ENCODE results near the gene PIRT. TPM values are rescaled to one million over a fixed set of nuclear protein-coding genes. Genes with fewer than 3 reads are reported as not detected.

Gene PIRT
- polyA plus RNA-seq, 1 donor from 2014 or later: not detected

- H3K27me3 ChIP-seq (ENCODE audit: insufficient read depth, low read depth, low read length): no peaks in the 10 kb centered on the region
- no peak overlapping the region for H3K4me3 ChIP-seq (ENCODE audit: low read length)
- H3K9me3 ChIP-seq (ENCODE audit: low read length): no peaks in the 10 kb centered on the region
- H3K4me2 ChIP-seq (ENCODE audit: low read length): no peak overlapping the region
- H3K36me3 ChIP-seq (ENCODE audit: insufficient read depth, low read length): no peaks in the 10 kb centered on the region
- H2AFZ ChIP-seq (ENCODE audit: low read depth, low read length): no peak overlapping the region
- H3K27ac ChIP-seq (ENCODE audit: low read length): no peak overlapping the region
- H3K9me2 ChIP-seq (ENCODE audit: insufficient read depth, low read length): no peaks in the 10 kb centered on the region
- H4K20me1 ChIP-seq (ENCODE audit: insufficient read depth): no peaks in the 10 kb centered on the region
- TF ChIP-seq MXI1 (conservative IDR thresholded peaks at IDR 0.05; ENCODE audit: poor library complexity, severe bottlenecking) (no peak), SMC3 (conservative IDR thresholded peaks at IDR 0.05; ENCODE audit: poor library complexity) (no peak), EP300 (conservative IDR thresholded peaks at IDR 0.05; ENCODE audit: poor library complexity, severe bottlenecking) (no peak), POLR2AphosphoS5 (IDR thresholded peaks at IDR 0.05) (no peak), EZH2 (IDR thresholded peaks at IDR 0.05; ENCODE audit: borderline replicate concordance, insufficient read depth, low read length, poor library complexity, severe bottlenecking) (no peak), REST (IDR thresholded peaks at IDR 0.05; ENCODE audit: borderline replicate concordance) (no peak), CTCF (IDR thresholded peaks at IDR 0.05; ENCODE audit: poor library complexity, severe bottlenecking) (no peak), RAD21 (conservative IDR thresholded peaks at IDR 0.05) (no peak), TAF1 (IDR thresholded peaks at IDR 0.05; ENCODE audit: low read depth) (no peak)
- no peaks in the 10 kb centered on the region for H3F3A ChIP-seq (ENCODE audit: insufficient read depth, low read length, poor library complexity, severe bottlenecking)
- no peak overlapping the region for H3K9ac ChIP-seq (ENCODE audit: low read length)
- no peaks in the 10 kb centered on the region for H3K79me2 ChIP-seq (replicated peaks; ENCODE audit: insufficient read depth, low read length)
These were observed 28.3 kb downstream of the PIRT start for GRCh38 chr17:10809605-10810004.

GRCh38 chr17:10807704-10808128 is 30.2 kb downstream of the PIRT start:
- no peak overlapping the region for H3K4me2 ChIP-seq (ENCODE audit: low read length)
- H3K9me3 ChIP-seq (ENCODE audit: low read length): no peaks in the 10 kb centered on the region
- no peak overlapping the region for H3K4me3 ChIP-seq (ENCODE audit: low read length)
- no peak overlapping the region for H3K9ac ChIP-seq (ENCODE audit: low read length)
- no peaks in the 10 kb centered on the region for H3K79me2 ChIP-seq (replicated peaks; ENCODE audit: insufficient read depth, low read length)
- no peak overlapping the region for H3K27ac ChIP-seq (ENCODE audit: low read length)
- H3F3A ChIP-seq (ENCODE audit: insufficient read depth, low read length, poor library complexity, severe bottlenecking): no peaks in the 10 kb centered on the region
- no peaks in the 10 kb centered on the region for H3K27me3 ChIP-seq (ENCODE audit: insufficient read depth, low read depth, low read length)
- no peaks in the 10 kb centered on the region for H3K9me2 ChIP-seq (ENCODE audit: insufficient read depth, low read length)
- no peaks in the 10 kb centered on the region for H4K20me1 ChIP-seq (ENCODE audit: insufficient read depth)
- H2AFZ ChIP-seq (ENCODE audit: low read depth, low read length): no peak overlapping the region
- TF ChIP-seq MXI1 (conservative IDR thresholded peaks at IDR 0.05; ENCODE audit: poor library complexity, severe bottlenecking) (no peak), POLR2AphosphoS5 (IDR thresholded peaks at IDR 0.05) (no peak), CTCF (IDR thresholded peaks at IDR 0.05; ENCODE audit: poor library complexity, severe bottlenecking) (no peak), REST (IDR thresholded peaks at IDR 0.05; ENCODE audit: borderline replicate concordance) (no peak), SMC3 (conservative IDR thresholded peaks at IDR 0.05; ENCODE audit: poor library complexity) (no peak), TAF1 (IDR thresholded peaks at IDR 0.05; ENCODE audit: low read depth) (no peak), EP300 (conservative IDR thresholded peaks at IDR 0.05; ENCODE audit: poor library complexity, severe bottlenecking) (no peak), RAD21 (conservative IDR thresholded peaks at IDR 0.05) (no peak), EZH2 (IDR thresholded peaks at IDR 0.05; ENCODE audit: borderline replicate concordance, insufficient read depth, low read length, poor library complexity, severe bottlenecking) (no peak)
- H3K36me3 ChIP-seq (ENCODE audit: insufficient read depth, low read length): no peaks in the 10 kb centered on the region

Measured in neural cell (in vitro differentiated cells).